ENCODE data around the gene ADAM12. TPM values are rescaled to one million over a fixed set of nuclear protein-coding genes. Genes with fewer than 3 reads are reported as not detected.
"Not testable (repeated sequence)": the region's sequence is repeated elsewhere in the genome, so short reads cannot be mapped to it uniquely, and the experiment has no call there.

The ADAM12 gene
- total RNA-seq, 2 donors from 2014 or later: 0.46 TPM; not detected in 1

- H3K4me1 ChIP-seq (ENCODE audit: control insufficient read depth, insufficient read depth, low read length): no peaks in the 10 kb centered on the region
- H3K4me3 Mint-ChIP-seq: no peak overlapping the region
- peaks cover 32% of the 10 kb centered on the region for H3K9me3 ChIP-seq (ENCODE audit: control insufficient read depth, low read length)
- no peak overlapping the region for H3K4me3 ChIP-seq (ENCODE audit: low read length)
- peaks cover 2% of the 10 kb centered on the region for H3K36me3 Mint-ChIP-seq (ENCODE audit: low read depth)
- 92 to 96% methylated on average over 2 to 7 of the region's 7 CpGs for WGBS, 2 experiments (ENCODE audit: insufficient coverage in 1 of 2, insufficient read length in 1 of 2)
- no peaks in the 10 kb centered on the region for H3K36me3 ChIP-seq (ENCODE audit: control insufficient read depth, insufficient read depth, low read length)
- DNase-seq: no peak
- no peak overlapping the region for H3K9ac ChIP-seq (ENCODE audit: extremely low read depth, low read length, poor library complexity, severe bottlenecking)
- H3K27ac ChIP-seq (ENCODE audit: low read depth, low read length): no peak overlapping the region
- TF ChIP-seq CTCF (conservative IDR thresholded peaks at IDR 0.05): no peak
- peaks cover 7% of the 10 kb centered on the region for H3K4me1 Mint-ChIP-seq
- peaks cover 24% of the 10 kb centered on the region for H3K9me3 Mint-ChIP-seq
- H3K27me3 Mint-ChIP-seq (ENCODE audit: insufficient read depth): peaks cover 13% of the 10 kb centered on the region
- peaks cover 4% of the 10 kb centered on the region for H3K27me3 ChIP-seq (ENCODE audit: control insufficient read depth, insufficient read depth, low read length, poor library complexity, severe bottlenecking)
- no peak overlapping the region for H3K27ac Mint-ChIP-seq
Observed at GRCh38 chr10:126380352-126381076, 7.8 kb downstream of the ADAM12 start.

GRCh38 chr10:126379166-126379565, 9.1 kb downstream of the ADAM12 start:
- not testable (repeated sequence) for H3K27ac Mint-ChIP-seq; H3K36me3 Mint-ChIP-seq (ENCODE audit: low read depth); H3K4me1 Mint-ChIP-seq; H3K27me3 Mint-ChIP-seq (ENCODE audit: insufficient read depth); H3K4me1 ChIP-seq (ENCODE audit: control insufficient read depth, insufficient read depth, low read length); H3K4me3 ChIP-seq (ENCODE audit: low read length); H3K4me3 Mint-ChIP-seq; H3K27me3 ChIP-seq (ENCODE audit: control insufficient read depth, insufficient read depth, low read length, poor library complexity, severe bottlenecking); H3K9ac ChIP-seq (ENCODE audit: extremely low read depth, low read length, poor library complexity, severe bottlenecking); H3K36me3 ChIP-seq (ENCODE audit: control insufficient read depth, insufficient read depth, low read length); DNase-seq; H3K27ac ChIP-seq (ENCODE audit: low read depth, low read length)
- H3K9me3 Mint-ChIP-seq: peaks cover 36% of the 10 kb centered on the region
- H3K9me3 ChIP-seq (ENCODE audit: control insufficient read depth, low read length): peaks cover 43% of the 10 kb centered on the region
- 96 to 100% methylated on average over 1 to 3 of the region's 3 CpGs for WGBS, 2 experiments (ENCODE audit: insufficient coverage in 1 of 2, insufficient read length in 1 of 2)

GRCh38 chr10:126376956-126377355, 11.3 kb downstream of the ADAM12 start:
- Mint-ChIP-seq H3K27ac (no peak overlapping the region), H3K36me3 (ENCODE audit: low read depth) (no peaks in the 10 kb centered on the region), H3K4me1 (peaks cover under 1% of the 10 kb centered on the region), H3K9me3 (peaks cover 36% of the 10 kb centered on the region), H3K4me3 (no peak overlapping the region), H3K27me3 (ENCODE audit: insufficient read depth) (peaks cover 2% of the 10 kb centered on the region)
- Histone ChIP-seq H3K4me3 (ENCODE audit: low read length) (no peak overlapping the region), H3K27me3 (ENCODE audit: control insufficient read depth, insufficient read depth, low read length, poor library complexity, severe bottlenecking) (no peaks in the 10 kb centered on the region), H3K27ac (ENCODE audit: low read depth, low read length) (no peak overlapping the region), H3K9ac (ENCODE audit: extremely low read depth, low read length, poor library complexity, severe bottlenecking) (no peak overlapping the region), H3K36me3 (ENCODE audit: control insufficient read depth, insufficient read depth, low read length) (no peaks in the 10 kb centered on the region), H3K4me1 (ENCODE audit: control insufficient read depth, insufficient read depth, low read length) (no peaks in the 10 kb centered on the region), H3K9me3 (ENCODE audit: control insufficient read depth, low read length) (peaks cover 36% of the 10 kb centered on the region)
- no peak for DNase-seq
- TF ChIP-seq CTCF (conservative IDR thresholded peaks at IDR 0.05): no peak
- WGBS, 2 experiments (ENCODE audit: insufficient coverage in 1 of 2, insufficient read length in 1 of 2): 84 to 91% methylated on average over 2 of the region's 2 CpGs

Measured in endodermal cell (in vitro differentiated cells).